A549 (cell line): Measurements from ENCODE around the gene PLPP3.

Experiments
- MAZ ChIP-seq: fragments of 150-350 bp; IDR thresholded peaks from 2 replicates; pipeline ENCODE4 v1.6.1; 2014; ENCODE audit warnings: antibody characterized with exemption, low read depth, low read length, borderline replicate concordance
- POLR2A ChIP-seq: IDR thresholded peaks from 2 replicates; pipeline ENCODE4 v1.6.1; 2012; ENCODE audit warnings: mild to moderate bottlenecking, low read length

DNA sequence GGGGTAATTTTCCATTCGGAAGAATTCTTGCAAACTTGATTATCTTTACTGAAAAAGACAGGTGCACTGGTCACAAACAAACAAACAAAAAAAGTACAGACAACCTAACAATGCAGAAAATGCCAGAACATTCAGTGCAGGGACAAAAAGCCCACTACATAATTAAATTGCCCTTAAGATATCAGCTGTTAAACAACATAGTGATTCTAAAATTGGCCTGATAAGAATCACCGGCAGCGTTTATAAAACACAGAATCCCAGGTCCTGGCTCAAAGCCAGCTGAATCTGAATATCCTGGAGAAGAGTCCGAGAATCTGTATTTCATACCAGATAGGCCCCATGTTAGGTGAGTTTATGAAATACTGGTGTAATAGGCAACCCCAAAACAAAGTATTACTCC, 6.1 kb downstream of the PLPP3 start:
- TF ChIP-seq MAZ (no peak), POLR2A (no peak)
